Measurements from ENCODE around the gene CORO2A. TPM values are rescaled to one million over a fixed set of nuclear protein-coding genes. Genes with fewer than 3 reads are reported as not detected.

The CORO2A gene
- total and polyA plus RNA-seq, 2 of the 4 experiments (the other 2 are of a cell fraction), result 1.9 to 2.2 TPM

DNA sequence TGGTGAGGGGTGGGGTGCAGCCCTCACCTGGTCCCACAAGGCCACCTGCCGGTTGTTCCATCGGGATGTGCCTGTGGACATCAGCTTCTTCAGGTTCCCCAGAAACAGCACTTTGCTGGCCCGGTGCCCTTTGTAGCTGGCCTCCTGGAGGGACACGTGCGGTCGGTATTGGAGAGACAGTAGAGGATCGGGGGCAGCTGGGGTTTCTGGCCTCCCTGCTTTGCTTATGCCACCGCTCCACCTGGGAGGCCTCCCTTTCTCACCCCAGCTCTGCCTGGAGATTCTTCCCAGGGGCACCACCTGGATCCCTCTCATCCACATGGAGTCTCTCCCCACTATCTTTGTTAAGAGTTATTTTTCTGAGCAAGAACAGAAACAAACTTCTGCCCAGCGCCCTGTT, 60.3 kb downstream of the CORO2A start:
- no peak overlapping the region for H3K9ac ChIP-seq (ENCODE audit: low read depth, low read length)
- H4K8ac ChIP-seq (ENCODE audit: low read depth in 2 of 2, low read length in 2 of 2), result no peak overlapping the region
- peaks cover 2% of the 10 kb centered on the region for H3K27me3 ChIP-seq (ENCODE audit: control insufficient read depth, insufficient read depth, low read length)
- no peaks in the 10 kb centered on the region for H3K4me1 ChIP-seq (ENCODE audit: control insufficient read depth, insufficient read depth, low read length)
- no peak for TF ChIP-seq SMC3 (IDR thresholded peaks at IDR 0.05; ENCODE audit: low read depth, low read length)
- no peak for TF ChIP-seq RFX5 (IDR thresholded peaks at IDR 0.05; ENCODE audit: low read depth, low read length)
- no peak for TF ChIP-seq RAD21 (IDR thresholded peaks at IDR 0.05; ENCODE audit: low read length)
- TF ChIP-seq FOS (IDR thresholded peaks at IDR 0.05; ENCODE audit: low read depth, low read length), result no peak
- no peak overlapping the region for H3K56ac ChIP-seq (ENCODE audit: extremely low read depth, insufficient read depth, low read length)
- no peak overlapping the region for H3K23ac ChIP-seq (ENCODE audit: low read depth, low read length)
- H3K14ac ChIP-seq (replicated peaks; ENCODE audit: low read depth, low read length), result no peak overlapping the region
- no peak overlapping the region for H2BK15ac ChIP-seq (ENCODE audit: low read depth, low read length)
- no peaks in the 10 kb centered on the region for H3K36me3 ChIP-seq (ENCODE audit: control insufficient read depth, insufficient read depth, low read length)
- no peak overlapping the region for H3K4me3 ChIP-seq (ENCODE audit: insufficient read depth, low read depth, low read length)
- no TSS peak for BruUV-seq (replicated peaks)
- 92% methylated on average over 4 of the region's 9 CpGs; no CpG with 5 or more reads in 1 of the 2 experiments for WGBS, 2 experiments (ENCODE audit: extremely low coverage in 2 of 2, insufficient read length in 1 of 2)
- H2AK5ac ChIP-seq (ENCODE audit: low read depth, low read length), result no peak overlapping the region
- H2AK9ac ChIP-seq (replicated peaks; ENCODE audit: low read depth, low read length, poor library complexity), result no peak overlapping the region
- H4K20me1 ChIP-seq (ENCODE audit: insufficient read depth, low read length), result no peaks in the 10 kb centered on the region
- H2AFZ ChIP-seq (replicated peaks; ENCODE audit: low read length, poor library complexity), result no peak overlapping the region
- no peak overlapping the region for H2BK5ac ChIP-seq (ENCODE audit: low read depth, low read length, poor library complexity, severe bottlenecking)
- no peaks in the 10 kb centered on the region for H3K9me1 ChIP-seq (ENCODE audit: insufficient read depth, low read length)
- in situ Hi-C loops (cut with MboI; ENCODE audit: low sequenced_read_pairs), result no loop called here
- H2BK120ac ChIP-seq (ENCODE audit: low read depth, low read length), result no peak overlapping the region
- H2BK20ac ChIP-seq (ENCODE audit: low read depth, low read length), result no peak overlapping the region
- H3K27ac ChIP-seq (ENCODE audit: insufficient read depth, low read length), result no peak overlapping the region
- DNase-seq, result no peak
- H4K5ac ChIP-seq (ENCODE audit: low read depth, low read length), result no peak overlapping the region
- intact Hi-C loops (cut with micrococcal nuclease), result no loop called here
- H4K91ac ChIP-seq (ENCODE audit: insufficient read depth, low read depth, low read length), result no peak overlapping the region
- no peaks in the 10 kb centered on the region for H3K9me3 ChIP-seq (ENCODE audit: control insufficient read depth, insufficient read depth, low read length)
- POLR2A ChIA-PET (ENCODE audit: unreplicated experiment), result no interaction called here
- no peak overlapping the region for H3K4ac ChIP-seq (ENCODE audit: low read depth, low read length)
- no peak overlapping the region for H3K18ac ChIP-seq (ENCODE audit: low read depth, low read length)
- no peaks in the 10 kb centered on the region for H3K79me1 ChIP-seq (ENCODE audit: low read depth in 1 of 2, low read length in 2 of 2)
- dilution Hi-C loops (cut with HindIII; ENCODE audit: low sequenced_read_pairs, unreplicated experiment), result no loop called here
- ATAC-seq (ENCODE audit: low read depth), result no peak
- no peak overlapping the region for H3K4me2 ChIP-seq (ENCODE audit: low read depth, low read length)
- CTCF ChIA-PET, result no interaction called here

All from IMR-90 (cell line).